Left renal cortex interstitium (tissue), 4 donors: ENCODE results near the gene LGALS3BP. TPM values are rescaled to one million over a fixed set of nuclear protein-coding genes. Genes with fewer than 3 reads are reported as not detected.

Experiments
- DNase-seq, 4 donors: peaks; one replicate each; pipeline ENCODE4 v3.0.0-alpha.2; 2013; ENCODE audit warnings: low read depth in 4 of 4, low spot score in 2 of 4, missing footprints in 1 of 4
- polyA plus RNA-seq, 4 donors: library from polyadenylated mRNA; unstranded; fragments of 120-200 nt; gene quantifications; one replicate each; pipeline ENCODE4 v1.2.1, GENCODE V29; 2013; ENCODE audit not compliant: insufficient read length in 4 of 4

LGALS3BP gene
- polyA plus RNA-seq, 4 donors, result 116 to 170 (median 125) TPM

- DNase-seq, result no peak
Observed at GRCh38 chr17:78922816-78923498, 56.8 kb downstream of the LGALS3BP start.

- DNase-seq, result no peak
Observed at GRCh38 chr17:78921437-78921971, 58.2 kb downstream of the LGALS3BP start.

Other genes starting within 250 kb of the LGALS3BP start
- 10 to 100 TPM; 19.8 to 30.6 (median 25.9) TPM for gene CYTH1, start 197.7 kb downstream of the LGALS3BP start, polyA plus RNA-seq
- 10 to 100 TPM; 26.7 to 55.4 (median 45.6) TPM for gene USP36, start 139.1 kb downstream of the LGALS3BP start, polyA plus RNA-seq
- 1 to 10 TPM in 1 of 4 donors, under 1 TPM in 2, not detected in 1; 0.08 to 1.1 (median 0.54) TPM for gene CEP295NL, start 76.7 kb downstream of the LGALS3BP start, polyA plus RNA-seq
- 100 to 1,000 TPM; 139 to 182 (median 162) TPM for gene TIMP2, start 54.5 kb downstream of the LGALS3BP start, polyA plus RNA-seq
- gene CANT1, start 29.8 kb upstream of the LGALS3BP start, polyA plus RNA-seq, result 10 to 100 TPM; 41.4 to 55.1 (median 47.4) TPM
- gene C1QTNF1, start 44.2 kb upstream of the LGALS3BP start, polyA plus RNA-seq, result 1 to 10 TPM; 2.2 to 3.1 (median 2.6) TPM
- gene ENGASE, start 94.9 kb upstream of the LGALS3BP start, polyA plus RNA-seq, result 10 to 100 TPM; 11.4 to 35.0 (median 21.7) TPM